HG03064 (cell line): Measurements from ENCODE around the gene AK4.

Experiments used
- ATAC-seq: cut with Tn5 transposase; IDR thresholded peaks from one replicate; pipeline ENCODE4 v1.9.1; 2021; ENCODE audit warnings: low read depth; ENCODE audit not compliant: unreplicated experiment

The AK4 gene

GRCh38 chr1:65267683-65268082 lies 119.7 kb downstream of the AK4 start:
- no peak for ATAC-seq

DNA sequence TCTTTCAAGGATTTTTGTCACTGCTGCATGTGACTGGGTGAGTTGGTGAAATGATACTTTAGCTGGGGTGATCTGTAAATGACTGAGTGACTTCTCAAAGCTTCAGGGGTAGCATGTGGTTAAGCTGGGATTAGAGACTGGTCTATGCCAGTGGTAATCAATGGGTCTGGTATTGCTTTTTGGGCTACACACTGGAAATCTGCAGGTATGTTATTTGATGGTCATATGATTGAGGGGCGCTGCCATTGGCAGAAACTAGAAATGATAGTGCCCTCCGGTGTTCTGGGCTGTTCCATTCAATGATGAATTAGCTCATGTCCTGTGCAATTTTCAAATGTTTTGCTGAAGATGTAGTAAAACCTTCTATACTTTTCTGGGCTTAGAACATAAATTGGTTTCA lies 121.6 kb downstream of the AK4 start:
- no peak for ATAC-seq

DNA sequence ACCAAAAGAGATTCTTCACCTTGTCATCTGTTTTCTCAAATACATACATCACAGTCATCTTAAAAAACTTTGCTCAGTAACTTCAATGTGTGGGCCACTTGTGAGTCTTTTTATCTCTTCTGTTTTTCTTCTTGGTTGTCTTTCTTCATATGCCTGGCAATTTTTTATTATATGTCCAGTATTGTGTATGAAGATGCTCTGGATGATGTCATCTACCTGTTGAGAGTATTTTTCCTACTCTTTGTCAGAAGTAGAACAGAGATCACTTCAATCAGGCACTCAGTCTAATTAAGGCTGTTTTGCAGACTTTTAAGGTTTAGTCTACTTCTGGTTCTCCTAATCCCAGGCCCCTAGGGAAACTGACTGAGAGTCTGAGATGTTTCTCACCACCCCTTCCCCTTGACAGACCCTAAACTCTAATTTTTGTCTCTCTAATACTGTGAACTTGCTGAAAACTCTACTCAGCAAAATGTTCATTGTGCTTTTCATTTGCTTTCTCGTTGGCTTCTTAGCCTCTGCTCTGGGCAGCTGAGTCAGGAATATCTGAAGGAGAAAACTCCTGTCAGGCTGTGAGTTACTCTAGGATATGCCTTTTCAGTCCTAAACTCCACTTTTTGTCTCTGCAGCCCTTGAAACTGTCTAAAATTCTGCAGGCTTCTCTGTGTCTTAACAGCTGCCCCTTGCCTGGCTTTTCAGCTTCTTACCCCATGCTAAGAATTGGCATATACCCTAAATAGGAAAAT lies 128.4 kb downstream of the AK4 start:
- no peak for ATAC-seq

GRCh38 chr1:65277605-65278347 lies 129.8 kb downstream of the AK4 start:
- no peak for ATAC-seq

DNA sequence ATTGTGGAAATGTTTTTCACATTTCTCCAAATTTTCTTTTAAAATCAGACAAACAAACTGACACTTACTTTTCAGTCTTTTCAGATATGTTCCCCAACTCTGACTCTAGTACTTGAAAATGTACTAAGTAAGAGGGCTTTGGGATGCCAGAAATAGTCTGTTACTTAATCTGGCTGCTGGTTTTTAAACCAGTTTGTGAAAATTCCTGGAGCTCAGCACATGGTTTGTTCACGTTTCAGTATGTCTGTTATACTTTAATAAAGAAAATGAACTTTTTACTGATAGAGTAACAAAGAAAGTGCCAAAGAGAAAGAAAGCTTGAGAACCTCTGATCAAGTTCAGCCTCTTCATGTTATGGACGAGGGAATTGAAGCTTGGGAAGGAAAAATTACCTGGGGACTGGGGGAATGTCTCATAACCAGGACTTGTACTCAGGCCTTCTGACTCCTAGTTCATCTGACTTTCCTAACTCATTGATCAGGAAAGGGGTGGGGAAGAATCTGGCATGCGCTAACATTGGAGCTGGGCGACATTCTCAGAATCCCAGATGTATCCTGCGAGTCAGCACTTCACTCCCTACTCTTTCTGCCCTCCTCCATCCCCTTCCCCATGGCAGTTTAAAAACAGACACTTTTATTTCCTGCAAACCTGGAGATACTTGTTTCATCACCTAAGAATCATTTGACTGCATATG lies 130.5 kb downstream of the AK4 start:
- ATAC-seq: no peak

DNA sequence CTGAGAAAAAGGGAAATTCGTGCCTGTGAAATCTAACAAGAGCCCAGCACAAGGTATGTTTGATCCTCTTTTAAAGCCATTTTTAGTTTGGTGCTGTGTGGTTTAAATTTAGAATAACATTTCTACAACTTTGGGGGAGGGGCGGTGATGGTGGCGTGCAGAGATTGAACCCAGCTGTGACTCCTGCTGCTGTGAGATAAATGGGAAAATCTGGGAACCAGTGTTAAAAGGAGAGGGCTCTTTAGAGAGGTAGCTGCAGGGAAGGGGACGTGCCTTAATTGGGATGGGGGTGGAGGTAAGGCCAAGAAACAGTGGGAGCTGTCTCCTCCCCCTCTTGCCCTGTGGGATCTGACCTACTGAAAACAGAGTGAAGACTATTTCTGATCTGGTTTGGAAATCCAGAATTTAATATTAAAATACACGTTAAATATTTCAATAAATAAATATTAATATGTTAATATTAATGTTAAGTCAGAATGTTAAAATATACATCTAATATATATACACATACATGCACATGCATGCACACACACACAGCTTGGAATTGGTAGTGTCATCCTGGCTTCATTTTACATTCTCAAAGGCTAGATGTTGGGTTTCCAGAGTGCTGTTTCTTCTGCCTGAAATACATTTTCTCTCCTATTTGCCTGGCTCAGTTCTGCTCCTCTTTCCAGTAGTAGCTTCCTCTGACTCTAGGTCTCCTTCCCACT lies 131.2 kb downstream of the AK4 start:
- no peak for ATAC-seq
